ENCODE measurements around the gene PBX3.

PBX3 gene

DNA sequence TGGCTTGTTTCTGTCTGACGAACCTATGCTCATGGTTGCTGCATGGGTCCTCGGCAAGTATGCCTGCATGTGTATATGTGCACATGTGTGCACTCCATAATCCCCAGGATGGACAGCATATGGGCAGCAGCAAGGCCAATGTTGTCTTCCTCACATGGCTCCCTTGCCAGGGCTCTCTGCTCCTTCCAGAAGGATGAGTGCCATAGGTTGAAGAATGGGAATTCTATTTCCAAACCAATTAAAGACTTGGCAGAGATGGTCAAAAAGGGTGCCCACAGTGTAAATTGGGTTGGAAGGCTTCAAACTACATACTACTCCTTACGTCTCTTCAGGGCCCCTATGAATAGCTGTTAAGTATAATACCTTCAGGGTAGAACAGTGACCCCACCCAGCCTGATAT is 212.1 kb downstream of the PBX3 start:
- no peak for DNase-seq

DNA sequence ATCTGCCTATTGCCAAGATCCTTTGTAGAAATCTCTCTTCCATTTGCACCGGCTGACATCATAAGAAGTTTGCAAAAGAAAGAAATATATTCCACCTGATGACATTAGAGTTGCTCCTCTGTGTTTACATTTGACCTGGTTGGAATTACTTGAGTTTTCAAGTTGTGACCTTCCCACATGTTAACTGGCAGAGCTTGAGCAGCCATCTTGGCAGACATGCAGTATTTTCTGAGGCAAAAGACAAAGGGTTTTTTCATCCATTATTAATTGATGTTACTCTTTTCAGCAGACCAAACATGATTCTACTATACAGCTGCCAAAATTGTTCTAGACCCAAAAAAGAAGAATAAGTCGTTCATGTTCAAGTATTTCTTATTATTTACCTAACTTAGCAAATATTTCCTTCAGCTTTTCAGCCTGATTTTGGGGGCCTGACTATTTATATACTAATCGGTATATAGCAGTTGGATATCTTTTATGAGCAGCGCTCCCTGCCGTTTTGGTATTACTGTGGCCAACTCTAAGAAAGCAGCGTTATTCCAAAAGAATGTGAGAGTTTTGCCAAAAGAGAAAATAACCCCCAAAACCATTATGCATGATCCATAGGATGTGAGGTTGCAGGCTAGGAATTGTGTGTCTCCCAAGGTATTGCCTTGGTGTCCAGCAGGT is 212.9 kb downstream of the PBX3 start:
- no peak for DNase-seq

DNA sequence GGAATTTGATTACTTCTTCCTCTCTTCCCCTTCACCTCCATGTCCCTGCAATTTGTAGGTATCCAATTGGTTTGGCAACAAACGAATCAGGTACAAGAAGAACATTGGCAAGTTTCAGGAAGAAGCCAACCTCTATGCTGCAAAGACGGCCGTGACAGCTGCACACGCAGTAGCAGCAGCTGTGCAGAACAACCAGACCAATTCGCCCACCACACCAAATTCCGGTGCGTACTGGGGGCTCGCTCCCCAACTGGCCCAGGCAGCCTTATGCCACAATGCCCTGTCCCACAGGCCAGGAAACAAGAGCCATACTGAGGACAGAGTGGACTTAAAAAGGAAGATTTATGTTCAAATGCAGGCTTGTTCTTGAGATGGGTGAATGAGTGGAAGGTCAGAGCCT is 213.5 kb downstream of the PBX3 start:
- no peak for DNase-seq

DNA sequence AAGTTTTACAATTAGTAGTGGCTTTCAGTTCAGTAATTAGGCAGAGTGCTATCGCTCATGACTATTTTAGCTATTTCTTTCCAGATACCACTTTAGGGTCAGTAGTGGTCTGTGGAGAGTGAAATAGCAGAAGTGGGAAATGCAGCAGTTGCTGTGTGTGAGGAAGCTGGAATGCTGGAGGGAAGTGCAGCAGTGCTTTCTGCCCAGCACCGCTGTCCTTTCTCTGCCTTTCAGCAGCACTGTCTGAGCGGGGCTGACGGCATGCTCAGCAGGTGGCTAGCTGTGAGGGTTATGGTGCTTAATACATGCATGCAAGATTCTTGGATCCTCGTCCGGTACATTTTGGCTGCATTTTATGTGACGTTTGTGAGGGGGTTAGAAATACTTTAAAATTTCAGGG is 213.9 kb downstream of the PBX3 start:
- DNase-seq, result no peak

DNA sequence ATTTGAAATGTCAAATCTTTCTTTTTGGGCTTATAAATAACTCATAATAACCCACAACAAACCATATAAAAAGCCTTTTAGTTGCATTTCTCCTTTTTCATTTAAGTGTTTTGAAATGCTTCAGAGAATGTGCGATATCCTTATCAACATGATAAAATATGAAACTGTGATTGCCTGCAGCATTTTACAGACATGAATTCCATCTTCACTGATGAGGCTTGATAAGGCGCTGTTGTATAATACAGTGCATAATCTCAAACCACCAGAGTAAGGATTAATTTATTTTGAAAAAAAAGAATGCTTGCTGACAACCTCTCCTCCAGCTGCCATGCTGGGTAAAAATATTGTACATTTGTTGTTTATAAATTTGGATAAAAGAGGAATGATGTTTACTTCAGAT is 216.8 kb downstream of the PBX3 start:
- DNase-seq, result no peak

DNA sequence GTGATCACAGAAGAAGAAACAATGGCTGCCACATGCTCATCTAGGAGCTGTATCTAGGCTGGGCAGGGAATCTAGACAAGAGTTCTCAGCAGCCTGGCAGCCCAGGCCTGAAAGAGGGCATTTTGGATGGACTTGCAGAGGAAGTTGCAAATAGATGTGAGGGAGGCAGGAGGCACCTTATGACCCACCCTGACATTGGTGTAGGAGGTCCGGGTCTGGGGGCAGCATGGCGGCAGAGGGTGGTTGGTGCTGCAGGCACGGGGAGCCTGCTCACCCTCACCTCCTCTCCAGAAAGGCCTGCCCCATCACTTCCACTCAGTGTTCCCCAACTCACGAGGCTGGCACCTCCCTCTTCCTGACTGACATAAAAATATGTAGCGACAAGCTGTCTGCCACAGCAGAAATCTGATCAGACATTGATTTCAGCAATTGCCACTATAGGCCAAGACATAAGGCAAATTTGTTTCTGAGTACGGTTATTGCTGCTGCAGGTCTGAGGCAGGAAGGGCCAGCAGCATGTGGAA is 217.6 kb downstream of the PBX3 start:
- DNase-seq, result no peak

DNA sequence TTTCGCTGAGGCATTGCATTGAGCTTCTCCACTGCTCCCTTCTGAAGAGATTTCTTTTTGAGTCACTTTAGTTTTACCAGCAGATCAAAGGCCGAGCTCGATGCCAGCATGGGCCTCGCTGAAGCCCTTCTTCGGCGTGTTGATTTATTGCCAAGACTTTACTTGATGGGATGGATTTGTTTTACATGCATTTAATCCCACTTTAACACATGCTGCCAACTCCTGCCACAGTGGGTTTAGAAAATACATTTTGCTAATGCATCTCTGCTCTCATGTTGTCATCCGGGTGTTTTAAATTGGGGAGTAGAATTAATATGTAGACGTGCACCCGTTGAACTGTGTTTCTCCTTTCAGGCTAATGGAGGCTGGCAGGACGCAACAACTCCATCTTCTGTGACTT is 218.3 kb downstream of the PBX3 start:
- DNase-seq, result no peak

DNA sequence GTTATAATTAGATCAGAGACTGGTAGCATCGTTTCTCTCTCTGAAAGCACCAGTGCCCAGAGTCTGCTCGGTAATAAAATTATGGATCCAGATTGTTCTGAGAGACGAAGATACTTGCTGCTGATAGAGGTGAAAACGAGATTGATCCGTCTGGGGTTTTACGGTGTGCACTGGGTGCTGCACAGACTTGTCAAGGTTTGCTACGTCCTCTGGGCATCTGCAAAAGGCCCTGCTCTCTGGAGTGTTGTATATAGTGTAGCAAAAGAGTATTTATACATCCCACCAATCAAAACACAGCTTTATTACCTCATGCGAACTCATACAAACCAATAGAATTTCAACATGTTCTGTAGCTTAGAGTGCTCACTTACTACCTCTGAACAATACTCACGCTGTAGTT is 219.3 kb downstream of the PBX3 start:
- no peak for DNase-seq

DNA sequence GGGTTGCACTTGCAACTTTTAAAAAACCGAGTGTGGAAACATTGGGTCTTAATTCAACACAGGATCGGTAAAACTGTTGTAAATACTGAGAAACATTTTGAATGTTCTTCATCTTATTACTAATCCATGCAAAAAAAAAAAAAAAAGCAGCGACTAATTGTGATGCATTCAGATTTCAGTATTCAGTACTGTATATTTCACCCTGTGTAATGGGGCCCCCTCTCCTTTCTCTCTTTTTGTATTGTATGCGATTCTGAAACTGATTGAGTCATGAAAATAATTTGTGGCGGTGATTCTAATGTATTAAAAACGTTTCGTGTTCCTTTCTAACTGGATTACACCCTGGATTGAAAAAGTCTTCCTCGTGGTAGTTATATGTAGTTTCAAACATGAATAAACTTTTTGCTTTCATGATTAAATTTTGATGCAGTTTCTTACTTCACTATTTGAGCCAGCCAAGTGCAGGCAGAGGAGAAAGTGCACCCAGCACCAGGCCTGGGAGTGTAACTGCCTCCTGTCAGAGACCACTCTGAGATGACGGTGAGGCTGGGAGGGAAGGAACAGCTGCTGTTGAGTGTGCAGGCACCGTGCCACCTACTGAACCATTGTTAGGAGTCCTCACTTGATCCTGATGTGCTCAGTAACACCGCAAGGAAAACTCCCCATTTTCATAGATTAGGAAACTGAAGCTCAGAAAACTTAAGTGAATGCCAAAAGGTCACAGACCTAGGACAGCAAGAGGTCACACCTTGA is 220.0 kb downstream of the PBX3 start:
- DNase-seq, result no peak

DNA sequence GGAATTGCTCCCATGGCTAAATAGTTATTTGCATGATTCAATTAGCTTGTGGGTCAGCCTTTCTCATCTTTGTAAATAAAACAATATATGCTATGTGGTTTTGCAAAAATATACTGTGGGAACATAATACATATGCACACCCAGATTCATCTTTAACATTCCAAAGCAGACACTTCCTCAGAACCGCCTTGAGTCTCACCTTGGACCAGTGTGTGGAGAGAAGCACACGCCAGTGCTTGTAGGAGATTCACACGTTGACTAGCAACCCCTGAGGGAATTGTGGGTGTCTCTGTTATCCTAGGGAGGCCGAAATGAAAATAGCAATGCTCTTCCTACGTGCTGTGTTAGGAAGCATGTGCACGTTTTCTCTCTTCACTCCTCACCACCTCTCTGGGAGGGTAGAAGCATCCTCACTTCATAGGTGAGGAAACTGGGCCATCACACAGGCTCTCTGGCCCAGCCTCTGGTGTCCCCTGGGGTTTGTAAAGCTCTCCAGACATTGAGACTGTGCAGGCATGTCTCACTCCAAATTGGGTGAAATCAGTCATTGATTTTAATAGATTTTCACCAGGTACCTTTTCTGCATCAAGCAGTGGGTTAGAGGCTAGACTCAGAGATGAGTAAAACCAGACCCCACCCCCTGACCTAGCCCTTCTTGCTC is 221.7 kb downstream of the PBX3 start:
- no peak for DNase-seq

DNA sequence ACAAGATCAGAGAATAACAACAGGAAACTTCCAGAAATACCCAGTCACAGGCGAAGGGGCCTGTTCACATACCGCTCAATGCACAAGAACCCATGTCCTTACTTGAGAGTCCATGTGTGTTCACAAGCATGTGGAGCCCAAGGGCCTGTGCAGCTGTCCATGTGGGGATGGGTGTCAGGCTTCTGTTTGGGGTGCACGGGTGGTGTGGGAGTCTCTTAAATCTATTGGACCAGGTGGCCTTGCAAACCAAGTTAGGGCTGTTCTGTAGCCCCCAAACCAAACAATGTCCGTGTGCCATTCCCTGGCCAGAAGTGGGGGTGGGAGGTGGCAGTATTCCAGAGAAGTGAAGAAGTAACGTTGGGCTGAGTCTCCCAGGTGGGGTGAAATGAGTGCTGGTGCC is 222.3 kb downstream of the PBX3 start:
- DNase-seq, result no peak

DNA sequence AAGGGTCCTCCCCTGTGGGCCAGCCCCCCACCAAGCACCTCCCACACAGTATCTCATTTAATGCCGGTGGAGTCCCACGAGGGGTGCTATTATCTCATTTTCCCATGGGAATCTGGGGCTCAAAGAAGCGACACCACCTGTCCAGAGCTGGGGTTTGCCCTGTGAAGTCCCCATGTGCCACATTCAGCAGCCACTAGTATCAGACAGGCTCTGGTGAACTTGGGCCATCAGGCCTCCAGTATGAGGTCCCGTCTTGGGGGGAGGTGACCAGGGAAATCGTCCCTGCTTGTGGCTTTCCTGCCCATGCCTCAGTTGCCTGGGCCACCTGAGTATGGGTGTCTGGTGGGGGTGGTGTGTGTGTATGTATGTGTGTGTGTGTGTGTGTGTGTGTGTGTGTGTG is 222.7 kb downstream of the PBX3 start:
- DNase-seq, result no peak

DNA sequence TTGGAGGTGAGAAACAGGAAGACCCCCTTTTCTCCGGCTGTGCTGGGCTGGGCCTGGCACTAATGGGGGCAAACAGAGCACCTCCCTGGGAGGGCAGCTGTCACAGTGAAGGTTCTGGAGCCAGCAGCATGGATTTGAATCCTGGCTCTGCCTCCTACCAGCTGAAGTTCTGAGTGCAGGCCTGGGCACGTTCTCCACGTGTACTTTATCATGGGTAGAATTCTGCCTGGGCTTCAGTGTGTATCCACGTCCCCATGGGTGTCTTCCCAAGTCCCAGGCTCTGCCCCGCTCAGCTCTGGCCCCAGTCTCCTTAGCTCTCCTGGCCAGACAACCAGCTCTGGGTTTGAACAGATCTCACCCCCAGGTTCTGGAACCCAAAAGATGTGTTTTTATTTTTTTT is 223.2 kb downstream of the PBX3 start:
- DNase-seq, result no peak

DNA sequence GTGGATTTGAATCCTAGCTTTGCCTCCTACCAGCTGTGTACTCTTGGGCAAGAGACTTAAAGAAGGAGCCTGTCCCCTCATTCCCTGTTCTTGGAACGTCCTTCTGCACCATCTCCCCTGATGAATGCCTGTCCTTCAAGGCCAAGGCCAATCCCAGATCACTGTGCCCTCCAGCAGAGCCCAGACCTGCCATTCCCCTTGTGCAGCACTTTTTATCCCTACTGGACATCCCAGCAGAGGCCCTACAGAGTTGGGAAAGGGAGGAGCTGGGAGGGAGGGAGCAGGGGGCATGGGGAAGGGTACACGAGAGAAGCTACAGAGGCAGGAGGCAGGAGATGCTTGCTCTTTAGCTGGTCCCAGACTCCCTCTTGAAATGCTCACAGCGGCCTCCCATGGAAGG is 223.9 kb downstream of the PBX3 start:
- DNase-seq, result no peak

DNA sequence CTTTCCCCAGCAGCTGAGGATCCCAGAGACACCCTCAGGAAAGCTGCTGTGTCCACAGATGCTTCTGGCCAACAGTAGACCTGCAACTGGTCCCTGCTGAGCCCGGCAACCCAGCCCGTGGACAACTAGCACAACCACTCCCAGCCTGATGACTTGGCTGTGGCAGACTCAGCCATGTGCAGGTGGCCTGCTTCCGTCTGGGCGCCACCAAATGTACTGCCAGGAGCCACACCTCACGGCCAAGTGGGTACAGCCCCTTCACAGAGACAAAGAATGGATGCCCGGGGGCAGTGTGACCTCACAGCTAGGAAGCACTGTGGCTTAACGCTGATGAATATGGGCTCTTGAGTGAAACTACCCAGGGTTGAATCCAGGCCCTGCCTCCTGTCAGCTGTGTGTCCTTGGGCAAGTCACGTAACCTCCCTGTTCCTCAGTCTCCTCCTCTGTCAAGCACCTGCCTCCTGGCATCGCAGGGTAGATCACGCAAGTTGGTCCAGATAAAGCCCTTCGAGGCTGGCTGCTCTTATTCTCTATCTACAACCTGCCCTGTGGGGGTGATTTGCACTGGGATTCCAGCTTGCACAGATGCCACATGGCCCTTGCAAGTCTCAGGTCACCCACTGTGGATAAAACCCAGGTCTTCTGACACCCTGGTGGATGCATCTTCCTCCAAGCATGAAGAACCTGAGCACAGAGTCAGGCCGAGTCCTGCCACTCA is 225.0 kb downstream of the PBX3 start:
- DNase-seq, result no peak

DNA sequence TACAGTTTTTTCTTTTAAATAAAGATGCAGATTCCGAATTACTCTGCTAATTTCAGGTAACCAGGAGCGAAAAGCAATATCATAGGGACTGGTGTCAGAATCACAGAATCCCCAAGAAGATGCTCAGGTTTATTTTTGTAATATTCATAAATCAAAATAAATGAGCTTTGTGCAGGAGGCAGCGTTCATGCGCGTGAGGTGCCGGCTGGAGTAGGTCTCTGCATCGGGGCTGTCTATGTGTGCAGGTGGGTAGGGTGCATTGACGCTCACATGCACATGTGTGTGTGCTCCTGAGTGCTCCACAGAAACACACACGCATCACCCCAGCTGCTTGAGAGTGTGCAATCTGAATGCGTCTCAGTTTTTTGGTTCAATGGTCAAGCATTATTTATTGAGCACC is 226.4 kb downstream of the PBX3 start:
- no peak for DNase-seq

DNA sequence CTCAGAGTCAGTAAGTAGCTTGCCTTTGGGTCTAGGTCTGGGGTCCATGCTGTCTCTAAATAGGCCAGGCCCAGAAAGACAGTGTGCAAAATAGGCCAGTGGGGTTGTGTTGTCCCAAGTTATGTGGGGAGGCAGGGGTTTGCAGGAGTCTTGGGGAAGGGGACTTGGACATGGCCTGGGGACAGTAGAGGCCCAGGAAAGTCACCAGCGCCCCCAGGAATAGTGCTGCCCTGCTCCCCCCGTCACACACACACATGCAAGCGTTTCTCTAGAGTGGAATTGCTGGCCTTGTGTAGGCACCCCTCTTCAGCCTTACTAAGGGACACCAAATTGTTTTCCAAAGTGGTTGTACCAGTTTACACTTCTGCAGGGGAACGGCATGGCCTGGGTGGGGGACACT is 227.5 kb downstream of the PBX3 start:
- DNase-seq, result no peak

DNA sequence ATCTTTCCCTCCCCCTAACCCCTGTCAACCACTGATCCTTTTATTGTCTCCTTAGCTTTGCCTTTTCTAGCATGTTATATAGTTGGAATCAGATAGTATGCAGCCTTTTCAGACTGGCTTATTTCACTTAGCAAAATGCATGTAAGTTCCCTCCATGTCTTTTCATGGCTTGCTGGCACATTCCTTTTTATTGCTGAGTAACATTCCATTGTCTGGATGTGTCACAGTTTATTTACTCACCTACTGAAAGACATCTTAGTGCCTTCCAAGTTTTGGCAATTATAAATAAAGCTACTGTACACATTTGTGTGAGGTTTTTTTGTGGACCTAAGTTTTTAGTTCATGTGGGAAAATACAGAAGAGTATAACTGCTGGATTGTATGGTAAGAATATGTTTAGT is 230.1 kb downstream of the PBX3 start:
- no peak for DNase-seq

DNA sequence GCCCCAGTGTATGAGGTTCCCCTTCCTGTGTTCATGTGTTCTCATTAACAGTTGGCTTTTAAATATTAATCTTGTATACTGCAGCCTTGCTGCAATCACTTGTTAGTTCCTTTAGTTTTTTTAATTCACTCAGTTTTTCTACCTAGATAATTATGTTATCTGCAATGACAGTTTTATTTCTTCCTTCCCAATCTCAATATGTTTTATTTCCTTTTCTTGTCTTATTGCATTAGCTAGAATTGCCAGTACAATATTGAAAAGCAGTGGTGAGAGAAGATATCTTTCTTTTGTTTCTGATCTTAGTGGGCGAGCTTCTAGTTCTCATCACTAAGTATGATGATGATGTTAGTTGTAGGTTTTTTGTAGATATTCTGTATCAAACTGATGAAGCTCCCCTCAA is 232.2 kb downstream of the PBX3 start:
- DNase-seq, result no peak

DNA sequence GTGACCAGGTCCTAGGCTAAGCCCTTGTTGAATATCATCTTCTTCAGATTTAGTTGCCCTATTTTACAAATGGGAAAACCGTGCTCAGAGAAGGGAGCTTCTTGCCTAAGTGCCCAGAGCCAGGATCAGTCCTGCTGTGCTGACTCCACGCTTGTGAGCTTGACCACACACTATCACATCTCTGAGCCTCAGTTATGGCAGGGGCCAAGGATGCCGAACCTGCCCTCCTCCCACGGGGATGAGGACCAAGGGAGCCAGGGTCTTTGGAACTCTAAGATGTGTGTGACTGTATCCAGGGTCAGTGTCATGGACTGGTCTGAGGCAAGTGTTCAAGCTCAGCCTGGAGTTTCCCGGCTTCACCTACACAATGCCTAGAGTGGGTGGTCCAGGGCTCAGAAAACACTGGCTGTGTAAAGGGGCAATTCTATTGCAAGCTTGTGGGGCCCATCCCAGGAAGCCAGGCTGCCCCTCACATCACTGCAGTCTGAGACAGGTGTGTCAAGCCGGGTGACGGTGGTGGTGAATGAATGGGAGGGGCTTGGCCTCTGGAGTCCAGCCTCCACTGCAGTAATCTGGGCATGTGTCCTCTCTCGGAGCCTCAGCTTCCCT is 235.7 kb downstream of the PBX3 start:
- DNase-seq, result no peak

DNA sequence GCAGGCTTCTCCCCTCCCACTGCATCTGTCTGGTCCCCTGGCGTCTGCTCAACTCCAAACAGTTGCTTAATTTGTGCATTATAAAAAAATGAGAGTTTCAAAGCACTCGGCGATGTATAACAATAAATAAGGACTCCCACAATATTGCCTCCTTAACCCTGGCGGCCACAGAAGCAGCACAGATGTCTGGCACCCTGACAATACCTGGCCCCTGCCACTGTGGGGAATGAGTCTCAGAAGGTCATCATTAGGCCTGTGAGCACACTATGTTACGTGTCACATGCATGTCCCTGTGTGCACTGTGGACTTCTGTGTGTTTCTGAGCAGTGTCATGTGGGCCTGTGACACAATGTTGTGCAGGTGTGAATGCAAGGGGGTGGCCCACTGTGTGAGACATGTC is 236.5 kb downstream of the PBX3 start:
- no peak for DNase-seq

DNA sequence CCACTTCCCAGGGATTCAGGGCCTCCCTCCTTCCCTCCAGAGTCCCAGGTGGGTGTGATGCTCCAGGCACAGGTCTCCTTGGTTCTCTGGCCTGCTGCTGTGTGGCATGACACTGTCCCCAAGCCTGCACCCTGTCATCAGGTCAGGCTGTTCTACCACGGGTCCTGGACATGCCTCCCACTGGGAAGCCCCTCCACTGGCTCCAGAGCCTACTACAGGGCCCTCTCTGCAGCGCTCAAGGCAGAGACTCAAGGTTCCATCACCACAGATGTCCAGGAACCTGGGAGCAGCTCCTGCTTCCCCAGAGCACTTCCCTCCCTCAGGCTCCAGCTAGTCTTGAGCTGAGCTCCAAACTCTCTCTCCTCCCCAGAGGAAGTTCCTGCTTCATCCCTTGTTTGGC is 237.3 kb downstream of the PBX3 start:
- DNase-seq, result no peak
